Measurements from ENCODE around the gene ATP6V1C2.
A peak's percentile ranks its signal among the peaks of the same experiment; 100 is the strongest.

ATP6V1C2 gene

DNA sequence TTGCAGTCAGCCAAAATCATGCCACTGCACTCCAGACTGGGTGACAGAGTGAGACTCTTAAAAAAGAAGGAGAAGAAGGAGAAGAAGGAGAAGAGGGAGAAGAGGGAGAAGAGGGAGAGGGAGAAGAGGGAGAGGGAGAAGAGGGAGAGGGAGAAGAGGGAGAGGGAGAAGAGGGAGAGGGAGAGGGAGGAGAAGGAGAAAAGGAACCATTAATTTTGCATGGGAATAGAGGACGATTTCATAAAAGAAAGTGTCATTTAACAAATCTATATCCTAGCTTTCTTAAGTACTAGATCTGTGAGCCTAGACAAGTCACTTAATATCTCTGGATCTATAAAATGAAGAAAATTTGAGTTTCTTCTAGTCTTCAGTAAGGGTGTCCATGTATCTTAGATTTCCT is 41.2 kb upstream of the ATP6V1C2 start:
- no peak overlapping the region for H3K4me2 ChIP-seq (ENCODE audit: low read depth, low read length, poor library complexity, severe bottlenecking)
- no peaks in the 10 kb centered on the region for H3K9me3 ChIP-seq (ENCODE audit: insufficient read depth, low read depth, low read length)
- H3K4me3 ChIP-seq (ENCODE audit: low read length, poor library complexity, severe bottlenecking): no peak overlapping the region
- H3K9me2 ChIP-seq (replicated peaks; ENCODE audit: low read depth, low read length): no peaks in the 10 kb centered on the region
- H4K20me1 ChIP-seq (ENCODE audit: insufficient read depth, low read length, poor library complexity, severe bottlenecking): peaks cover 3% of the 10 kb centered on the region
- TF ChIP-seq EZH2phosphoT487 (IDR thresholded peaks at IDR 0.05; ENCODE audit: borderline replicate concordance): no peak
- no peak for TF ChIP-seq CTCF (conservative IDR thresholded peaks at IDR 0.05; ENCODE audit: low read length)
- no peak overlapping the region for H3K9ac ChIP-seq (ENCODE audit: low read depth, low read length, poor library complexity, severe bottlenecking)
- H3K27me3 ChIP-seq (ENCODE audit: insufficient read depth, low read length, poor library complexity, severe bottlenecking): no peaks in the 10 kb centered on the region
- H3K79me2 ChIP-seq (ENCODE audit: insufficient read depth, low read length): peaks cover 16% of the 10 kb centered on the region; the same call in 1 of the 2 replicates
- peaks cover 11% of the 10 kb centered on the region for H3K4me1 ChIP-seq (ENCODE audit: insufficient read depth, low read length, poor library complexity, severe bottlenecking)
- no peaks in the 10 kb centered on the region for H3F3A ChIP-seq (ENCODE audit: low read depth)
- peaks cover 22% of the 10 kb centered on the region; the same call in 1 of the 2 replicates for H3K36me3 ChIP-seq (ENCODE audit: insufficient read depth, low read length)
- no peak overlapping the region for H2AFZ ChIP-seq (ENCODE audit: low read length)

DNA sequence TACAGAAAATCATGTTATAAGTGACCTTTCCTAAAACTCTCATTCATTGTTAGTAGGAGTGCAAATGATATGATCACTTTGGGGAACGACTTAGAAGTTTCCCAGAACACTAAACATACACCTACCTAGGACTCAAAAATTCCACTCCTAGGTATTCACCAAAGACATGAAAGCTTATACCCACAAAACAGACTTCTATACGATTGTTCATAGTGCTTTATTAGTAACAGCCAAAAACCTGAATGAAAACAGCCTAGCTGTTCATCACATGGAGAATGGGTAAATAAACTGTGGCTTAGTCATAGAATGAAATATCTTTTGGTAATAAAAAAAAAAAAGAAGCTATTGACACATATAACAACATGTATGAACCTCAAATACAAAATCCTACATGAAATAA is 40.5 kb upstream of the ATP6V1C2 start:
- Histone ChIP-seq H3K27me3 (ENCODE audit: insufficient read depth, low read length, poor library complexity, severe bottlenecking) (no peaks in the 10 kb centered on the region), H3K79me2 (ENCODE audit: insufficient read depth, low read length) (peaks cover 23% of the 10 kb centered on the region; the same call in 1 of the 2 replicates), H3K9ac (ENCODE audit: low read depth, low read length, poor library complexity, severe bottlenecking) (no peak overlapping the region), H2AFZ (ENCODE audit: low read length) (no peak overlapping the region), H3K4me2 (ENCODE audit: low read depth, low read length, poor library complexity, severe bottlenecking) (no peak overlapping the region), H4K20me1 (ENCODE audit: insufficient read depth, low read length, poor library complexity, severe bottlenecking) (peaks cover 5% of the 10 kb centered on the region), H3K36me3 (ENCODE audit: insufficient read depth, low read length) (peaks cover 22% of the 10 kb centered on the region; the same call in 1 of the 2 replicates), H3K9me2 (replicated peaks; ENCODE audit: low read depth, low read length) (no peaks in the 10 kb centered on the region), H3K9me3 (ENCODE audit: insufficient read depth, low read depth, low read length) (no peaks in the 10 kb centered on the region), H3K4me3 (ENCODE audit: low read length, poor library complexity, severe bottlenecking) (no peak overlapping the region), H3K4me1 (ENCODE audit: insufficient read depth, low read length, poor library complexity, severe bottlenecking) (peaks cover 9% of the 10 kb centered on the region), H3F3A (ENCODE audit: low read depth) (no peaks in the 10 kb centered on the region)
- TF ChIP-seq CTCF (conservative IDR thresholded peaks at IDR 0.05; ENCODE audit: low read length) (no peak), EZH2phosphoT487 (IDR thresholded peaks at IDR 0.05; ENCODE audit: borderline replicate concordance) (no peak)

DNA sequence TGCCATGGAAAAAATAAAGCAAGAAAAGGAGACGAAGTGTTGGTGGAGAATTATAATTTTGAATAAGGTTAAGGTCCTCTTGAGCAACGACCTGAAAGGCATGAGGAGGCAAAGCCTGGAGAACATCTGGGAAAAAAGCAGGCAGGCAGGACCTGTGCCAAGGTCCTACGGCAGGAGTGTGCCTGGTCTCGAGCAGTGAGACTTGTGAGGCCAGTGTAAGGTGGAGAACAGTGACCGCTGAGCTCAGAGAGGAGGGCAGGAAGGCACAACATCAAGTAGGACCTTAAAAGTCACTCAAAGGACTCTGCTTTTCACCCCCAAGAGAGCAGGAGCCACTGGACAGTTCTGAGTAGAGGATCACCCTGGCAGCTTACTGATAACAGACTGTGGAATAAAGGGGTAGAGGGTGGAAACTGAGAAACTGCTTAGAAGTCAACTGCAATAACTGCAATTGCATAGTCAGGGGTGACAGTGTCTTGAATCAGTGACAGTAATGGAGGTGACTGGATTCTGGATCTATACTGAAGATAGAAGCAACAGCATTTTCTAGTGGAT is 35.2 kb upstream of the ATP6V1C2 start:
- H3K27me3 ChIP-seq (ENCODE audit: insufficient read depth, low read length, poor library complexity, severe bottlenecking): no peaks in the 10 kb centered on the region
- H3K79me2 ChIP-seq (ENCODE audit: insufficient read depth, low read length): peaks cover 71% of the 10 kb centered on the region
- H2AFZ ChIP-seq (ENCODE audit: low read length): no peak overlapping the region
- no peaks in the 10 kb centered on the region for H3K9me3 ChIP-seq (ENCODE audit: insufficient read depth, low read depth, low read length)
- H3K36me3 ChIP-seq (ENCODE audit: insufficient read depth, low read length): peaks cover 15% of the 10 kb centered on the region; the same call in 1 of the 2 replicates
- H3K9me2 ChIP-seq (replicated peaks; ENCODE audit: low read depth, low read length): no peaks in the 10 kb centered on the region
- TF ChIP-seq CTCF (conservative IDR thresholded peaks at IDR 0.05; ENCODE audit: low read length) (no peak), EZH2phosphoT487 (IDR thresholded peaks at IDR 0.05; ENCODE audit: borderline replicate concordance) (no peak)
- no peaks in the 10 kb centered on the region for H3F3A ChIP-seq (ENCODE audit: low read depth)
- peaks cover 36% of the 10 kb centered on the region for H3K4me1 ChIP-seq (ENCODE audit: insufficient read depth, low read length, poor library complexity, severe bottlenecking)
- peak overlapping the region; percentile 92 for H3K4me2 ChIP-seq (ENCODE audit: low read depth, low read length, poor library complexity, severe bottlenecking)
- H3K4me3 ChIP-seq (ENCODE audit: low read length, poor library complexity, severe bottlenecking): peak overlapping the region; percentile 94
- H4K20me1 ChIP-seq (ENCODE audit: insufficient read depth, low read length, poor library complexity, severe bottlenecking): peaks cover 32% of the 10 kb centered on the region
- peak overlapping the region; percentile 55 for H3K9ac ChIP-seq (ENCODE audit: low read depth, low read length, poor library complexity, severe bottlenecking)
